Caco-2 (cell line): ENCODE data around the gene DLD. TPM values are rescaled to one million over a fixed set of nuclear protein-coding genes. Genes with fewer than 3 reads are reported as not detected.

Source experiments
- BruUV-seq: library from RNA; stranded (reverse); fragments of 400-500 nt; replicated peaks from 2 replicates; lab custom pipeline; 2021; lab: Mats Ljungman, UMichigan
- CTCF ChIA-PET: fragments of 300-600 bp; sonication (Branson Sonifier 250); formaldehyde crosslinking; loops from one replicate; lab custom pipeline; 2022; ENCODE audit warnings: antibody characterized with exemption; lab: Charles Lee
- POLR2A ChIA-PET: fragments of 300-600 bp; sonication (Branson Sonifier 250); formaldehyde crosslinking; loops from one replicate; lab custom pipeline; 2022; ENCODE audit warnings: antibody characterized with exemption; lab: Charles Lee
- DNase-seq, 2 experiments: peaks; one replicate each; pipeline versions ENCODE4 v3.0.0 to v3.0.0-alpha.2; 2020 to 2022
- H3K27me3 ChIP-seq: replicated peaks from 2 replicates; pipeline ENCODE4 v1.6.0; 2011; ENCODE audit warnings: low read length; ENCODE audit not compliant: control insufficient read depth, insufficient read depth
- H3K36me3 ChIP-seq: 2 replicates; pipeline ENCODE4 v1.5.1; 2011; ENCODE audit warnings: low read length; ENCODE audit not compliant: control insufficient read depth, insufficient read depth
- H3K4me1 ChIP-seq: fragments of 250-450 bp; sonication (Bioruptor Pico); 2 replicates; pipeline ENCODE4 v1.5.1; 2020; ENCODE audit warnings: mild to moderate bottlenecking
- H3K4me3 ChIP-seq: 2 replicates; pipeline ENCODE4 v1.5.1; 2011; ENCODE audit warnings: low read depth, mild to moderate bottlenecking, control low read depth, low read length
- H3K9me3 ChIP-seq: fragments of 250-450 bp; sonication (Bioruptor Pico); 2 replicates; pipeline ENCODE4 v1.5.1; 2020; ENCODE audit warnings: mild to moderate bottlenecking, moderate library complexity
- H3K27ac Mint-ChIP-seq: one replicate; pipeline ENCODE4 v1.8.0; 2022; ENCODE audit warnings: mixed read lengths; ENCODE audit not compliant: unreplicated experiment
- H3K27me3 Mint-ChIP-seq: one replicate; pipeline ENCODE4 v1.8.0; 2022; ENCODE audit warnings: mixed read lengths; ENCODE audit not compliant: insufficient read depth, unreplicated experiment
- H3K36me3 Mint-ChIP-seq: one replicate; pipeline ENCODE4 v1.8.0; 2022; ENCODE audit warnings: mild to moderate bottlenecking, mixed read lengths; ENCODE audit not compliant: insufficient read depth, unreplicated experiment
- H3K4me1 Mint-ChIP-seq: one replicate; pipeline ENCODE4 v1.8.0; 2022; ENCODE audit warnings: low read depth, mixed read lengths; ENCODE audit not compliant: unreplicated experiment
- H3K4me3 Mint-ChIP-seq: one replicate; pipeline ENCODE4 v1.8.0; 2022; ENCODE audit warnings: mild to moderate bottlenecking, moderate library complexity, mixed read lengths; ENCODE audit not compliant: unreplicated experiment
- H3K9me3 Mint-ChIP-seq: one replicate; pipeline ENCODE4 v1.8.0; 2022; ENCODE audit warnings: mixed read lengths; ENCODE audit not compliant: unreplicated experiment
- CTCF ChIP-seq, 2 experiments: fragments of 200-600 bp in 1 of 2; IDR thresholded peaks; 1 replicate in 1 of 2; 2 replicates in 1 of 2; pipeline versions ENCODE4 v1.5.1 to v1.8.0; 2011 to 2022; ENCODE audit warnings: antibody characterized with exemption in 1 of 2, control low read depth in 1 of 2, inconsistent platforms in 1 of 2, low read depth in 1 of 2, low read length in 1 of 2, mild to moderate bottlenecking in 1 of 2, moderate library complexity in 1 of 2; ENCODE audit not compliant: insufficient read depth in 1 of 2, severe bottlenecking in 1 of 2, unreplicated experiment in 1 of 2
- intact Hi-C: fragments of 100-400 bp; cut with micrococcal nuclease; formaldehyde crosslinking; loops from one replicate; pipeline ENCODE4 v1.10.0; 2022; ENCODE audit not compliant: unreplicated experiment
- total RNA-seq: library from RNA; stranded (reverse); gene quantifications from 2 replicates; pipeline ENCODE4 v1.2.3, GENCODE V29; 2022

DLD gene
- total RNA-seq, 1 experiment from 2014 or later: 141 TPM

- no peaks in the 10 kb centered on the region for H3K36me3 Mint-ChIP-seq
- no peak for DNase-seq
- H3K27ac Mint-ChIP-seq: no peak overlapping the region
- intact Hi-C loops: no loop called here
- H3K4me3 Mint-ChIP-seq: no peak overlapping the region
- no peaks in the 10 kb centered on the region for H3K9me3 Mint-ChIP-seq
- TF ChIP-seq CTCF (IDR thresholded peaks at IDR 0.05; ENCODE audit: insufficient read depth in 1 of 2, low read depth in 1 of 2, low read length in 1 of 2, severe bottlenecking in 1 of 2, unreplicated experiment in 1 of 2): no peak
- BruUV-seq: no TSS peak
- peaks cover 9% of the 10 kb centered on the region for H3K4me1 ChIP-seq
- POLR2A ChIA-PET: interaction anchor here (0.6 kb wide), 1 partner anchor 383 kb away, joined by 5 read pairs; no protein-coding TSS in a partner anchor
- CTCF ChIA-PET: no interaction called here
- H3K9me3 ChIP-seq: no peaks in the 10 kb centered on the region
- H3K4me1 Mint-ChIP-seq: peaks cover 2% of the 10 kb centered on the region
- no peaks in the 10 kb centered on the region for H3K27me3 ChIP-seq
- H3K36me3 ChIP-seq: no peaks in the 10 kb centered on the region
- no peak overlapping the region for H3K4me3 ChIP-seq
- H3K27me3 Mint-ChIP-seq: no peaks in the 10 kb centered on the region
These were observed 36.0 kb upstream of the DLD start for GRCh38 chr7:107854989-107855388.

DNA sequence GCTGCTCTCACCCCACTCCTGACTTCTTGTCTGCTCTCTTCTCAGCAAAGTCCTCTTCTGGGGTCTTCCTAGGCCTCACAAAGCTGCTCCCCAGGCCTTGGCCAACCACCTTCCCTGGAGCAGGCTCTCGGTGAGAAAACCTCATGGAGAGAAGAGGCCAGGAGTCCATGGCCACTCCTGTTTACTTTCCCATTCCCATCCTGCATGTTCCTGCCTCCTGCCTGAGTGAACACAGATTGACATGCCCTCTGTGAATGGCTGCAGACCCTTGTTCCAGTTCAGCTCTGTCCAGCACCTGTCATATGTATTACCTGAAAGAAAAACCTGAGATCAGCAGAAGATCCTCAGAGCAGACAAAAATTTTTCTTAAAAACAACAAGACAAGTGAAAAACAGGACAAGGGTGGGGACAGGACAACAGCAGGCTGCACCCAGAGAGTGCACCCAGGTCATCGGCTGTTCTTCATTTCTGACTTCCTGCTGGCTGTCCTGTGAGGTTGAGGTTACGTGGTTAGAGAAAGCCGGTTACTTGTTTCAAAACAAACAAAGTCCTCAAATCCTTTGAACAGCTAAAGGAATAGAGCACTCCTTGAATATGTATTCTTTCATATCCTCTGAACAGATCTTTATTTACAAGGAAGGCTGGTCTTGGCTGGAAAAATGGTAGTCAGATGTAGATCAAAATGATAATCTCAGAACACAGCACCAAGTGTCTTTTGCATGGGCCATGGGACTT lies 34.0 kb upstream of the DLD start:
- H3K4me1 Mint-ChIP-seq: peaks cover 18% of the 10 kb centered on the region
- Histone ChIP-seq H3K4me3 (no peak overlapping the region), H3K9me3 (no peaks in the 10 kb centered on the region), H3K27me3 (no peaks in the 10 kb centered on the region), H3K4me1 (peaks cover 26% of the 10 kb centered on the region), H3K36me3 (no peaks in the 10 kb centered on the region)
- intact Hi-C loops: no loop called here
- H3K9me3 Mint-ChIP-seq: no peaks in the 10 kb centered on the region
- H3K4me3 Mint-ChIP-seq: no peak overlapping the region
- no peak overlapping the region for H3K27ac Mint-ChIP-seq
- no peak for TF ChIP-seq CTCF (IDR thresholded peaks at IDR 0.05; ENCODE audit: insufficient read depth in 1 of 2, low read depth in 1 of 2, low read length in 1 of 2, severe bottlenecking in 1 of 2, unreplicated experiment in 1 of 2)
- ChIA-PET POLR2A (no interaction called here), CTCF (no interaction called here)
- no peaks in the 10 kb centered on the region for H3K36me3 Mint-ChIP-seq
- no peaks in the 10 kb centered on the region for H3K27me3 Mint-ChIP-seq
- no peak for DNase-seq
- no TSS peak for BruUV-seq

DNA sequence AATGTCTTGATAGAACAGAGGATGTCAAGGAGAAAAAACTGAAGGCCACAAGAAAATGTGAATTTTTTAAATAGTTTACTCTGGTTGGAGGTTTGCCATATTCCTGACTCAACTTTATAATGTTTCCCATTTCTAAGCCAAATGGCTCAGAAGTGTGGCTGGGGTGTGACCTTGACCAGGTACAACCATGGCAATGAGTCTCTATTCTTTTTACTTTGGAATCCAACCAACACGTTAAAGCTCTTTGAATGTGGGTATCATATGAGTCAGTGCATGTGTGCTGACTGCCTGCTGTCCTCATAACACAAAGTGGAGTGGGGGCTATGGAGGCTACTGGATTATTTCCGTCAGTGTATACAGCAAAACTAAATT lies 33.5 kb upstream of the DLD start:
- Mint-ChIP-seq H3K36me3 (no peaks in the 10 kb centered on the region), H3K27me3 (no peaks in the 10 kb centered on the region), H3K4me3 (no peak overlapping the region), H3K27ac (no peak overlapping the region), H3K9me3 (no peaks in the 10 kb centered on the region), H3K4me1 (peaks cover 18% of the 10 kb centered on the region)
- intact Hi-C loops: no loop called here
- no TSS peak for BruUV-seq
- H3K4me1 ChIP-seq: peaks cover 26% of the 10 kb centered on the region
- ChIA-PET CTCF (no interaction called here), POLR2A (no interaction called here)
- no peaks in the 10 kb centered on the region for H3K36me3 ChIP-seq
- no peak overlapping the region for H3K4me3 ChIP-seq
- TF ChIP-seq CTCF (IDR thresholded peaks at IDR 0.05; ENCODE audit: insufficient read depth in 1 of 2, low read depth in 1 of 2, low read length in 1 of 2, severe bottlenecking in 1 of 2, unreplicated experiment in 1 of 2): no peak
- no peaks in the 10 kb centered on the region for H3K27me3 ChIP-seq
- no peaks in the 10 kb centered on the region for H3K9me3 ChIP-seq
- DNase-seq: no peak
